ENCODE measurements around the gene NPR3.

NPR3 gene

GRCh38 chr5:32736842-32737241 lies 25.7 kb downstream of the NPR3 start:
- DNase-seq = no peak
- Mint-ChIP-seq H3K27ac (no peak overlapping the region), H3K36me3 (ENCODE audit: low read depth) (no peaks in the 10 kb centered on the region), H3K4me1 (peaks cover 6% of the 10 kb centered on the region), H3K4me3 (no peak overlapping the region), H3K9me3 (peaks cover 3% of the 10 kb centered on the region), H3K27me3 (ENCODE audit: low read depth, poor library complexity) (peaks cover 21% of the 10 kb centered on the region)
- TF ChIP-seq CTCF (IDR thresholded peaks at IDR 0.05) = no peak

- no peaks in the 10 kb centered on the region for H3K36me3 Mint-ChIP-seq (ENCODE audit: low read depth)
- no peaks in the 10 kb centered on the region for H3K9me3 Mint-ChIP-seq
- TF ChIP-seq CTCF (IDR thresholded peaks at IDR 0.05) = no peak
- no peak overlapping the region for H3K27ac Mint-ChIP-seq
- no peak for DNase-seq
- peaks cover 6% of the 10 kb centered on the region for H3K4me1 Mint-ChIP-seq
- no peak overlapping the region for H3K4me3 Mint-ChIP-seq
- peaks cover 20% of the 10 kb centered on the region for H3K27me3 Mint-ChIP-seq (ENCODE audit: low read depth, poor library complexity)
These were observed 29.5 kb downstream of the NPR3 start for GRCh38 chr5:32740651-32741050.

DNA sequence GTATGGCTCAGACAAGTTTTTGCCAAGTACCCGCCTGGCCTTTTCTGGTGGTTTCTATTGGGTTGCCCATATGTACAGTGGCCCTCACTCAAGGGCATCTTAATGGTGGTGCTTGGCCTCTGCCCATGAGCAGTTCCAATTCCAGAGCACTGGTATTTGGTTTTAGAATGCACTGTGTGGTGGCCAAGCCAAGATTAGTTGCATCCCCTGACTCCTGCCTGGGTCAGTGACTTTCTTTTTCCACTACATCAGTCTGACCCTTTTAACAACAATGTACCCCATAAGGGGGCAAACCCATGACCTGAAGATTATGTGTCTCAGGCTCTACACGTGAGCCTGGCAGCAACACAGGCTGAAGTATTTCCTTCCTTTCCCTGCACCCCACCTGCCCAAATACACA lies 34.2 kb downstream of the NPR3 start:
- no peaks in the 10 kb centered on the region for H3K9me3 Mint-ChIP-seq
- no peak for DNase-seq
- peaks cover 22% of the 10 kb centered on the region for H3K27me3 Mint-ChIP-seq (ENCODE audit: low read depth, poor library complexity)

GRCh38 chr5:32752411-32752810 lies 41.3 kb downstream of the NPR3 start:
- Mint-ChIP-seq H3K27me3 (ENCODE audit: low read depth, poor library complexity) (peaks cover 14% of the 10 kb centered on the region), H3K9me3 (peaks cover 12% of the 10 kb centered on the region), H3K27ac (no peak overlapping the region), H3K4me1 (no peaks in the 10 kb centered on the region), H3K36me3 (ENCODE audit: low read depth) (no peaks in the 10 kb centered on the region), H3K4me3 (no peak overlapping the region)
- no peak for DNase-seq
- no peak for TF ChIP-seq CTCF (IDR thresholded peaks at IDR 0.05)

More for the DNA sequence above, 34.2 kb downstream of the NPR3 start:
- Mint-ChIP-seq H3K4me1 (no peaks in the 10 kb centered on the region), H3K27ac (no peak overlapping the region), H3K36me3 (ENCODE audit: low read depth) (no peaks in the 10 kb centered on the region), H3K4me3 (no peak overlapping the region)
- no peak for TF ChIP-seq CTCF (IDR thresholded peaks at IDR 0.05)

DNA sequence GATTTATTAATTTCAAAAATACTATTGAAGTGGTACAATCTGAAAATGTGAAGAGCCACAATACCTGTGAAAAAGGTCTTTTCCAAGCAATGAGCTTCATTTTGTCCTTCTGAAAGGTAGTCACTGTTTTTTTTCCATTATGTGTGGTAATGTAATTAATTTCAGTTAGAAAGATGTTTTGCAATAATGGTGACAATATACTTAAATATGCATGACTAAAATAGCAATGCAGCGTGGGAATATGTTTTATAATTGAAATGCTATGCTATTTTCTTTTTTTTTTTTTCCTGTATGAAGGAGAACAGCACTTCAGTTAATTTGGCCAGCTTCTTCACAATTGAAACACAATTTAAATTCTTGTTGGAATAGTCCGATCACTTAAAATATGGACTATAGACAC lies 41.9 kb downstream of the NPR3 start:
- H3K27me3 Mint-ChIP-seq (ENCODE audit: low read depth, poor library complexity) = peaks cover 14% of the 10 kb centered on the region
- no peak for DNase-seq
- H3K36me3 Mint-ChIP-seq (ENCODE audit: low read depth) = no peaks in the 10 kb centered on the region
- no peak overlapping the region for H3K4me3 Mint-ChIP-seq
- TF ChIP-seq CTCF (IDR thresholded peaks at IDR 0.05) = no peak
- no peak overlapping the region for H3K27ac Mint-ChIP-seq
- no peaks in the 10 kb centered on the region for H3K4me1 Mint-ChIP-seq
- H3K9me3 Mint-ChIP-seq = peaks cover 14% of the 10 kb centered on the region

- no peak for TF ChIP-seq CTCF (IDR thresholded peaks at IDR 0.05)
- H3K27ac Mint-ChIP-seq = no peak overlapping the region
- peaks cover 12% of the 10 kb centered on the region for H3K27me3 Mint-ChIP-seq (ENCODE audit: low read depth, poor library complexity)
- no peaks in the 10 kb centered on the region for H3K36me3 Mint-ChIP-seq (ENCODE audit: low read depth)
- H3K4me3 Mint-ChIP-seq = no peak overlapping the region
- no peak for DNase-seq
- no peaks in the 10 kb centered on the region for H3K4me1 Mint-ChIP-seq
- H3K9me3 Mint-ChIP-seq = peaks cover 14% of the 10 kb centered on the region
These were observed 42.6 kb downstream of the NPR3 start for GRCh38 chr5:32753765-32754164.
